ENCODE results near the gene DUSP1. TPM values are rescaled to one million over a fixed set of nuclear protein-coding genes. Genes with fewer than 3 reads are reported as not detected.

The DUSP1 gene
- total RNA-seq, 4 donors from 2014 or later = 811 to 2,389 (median 1,820) TPM

DNA sequence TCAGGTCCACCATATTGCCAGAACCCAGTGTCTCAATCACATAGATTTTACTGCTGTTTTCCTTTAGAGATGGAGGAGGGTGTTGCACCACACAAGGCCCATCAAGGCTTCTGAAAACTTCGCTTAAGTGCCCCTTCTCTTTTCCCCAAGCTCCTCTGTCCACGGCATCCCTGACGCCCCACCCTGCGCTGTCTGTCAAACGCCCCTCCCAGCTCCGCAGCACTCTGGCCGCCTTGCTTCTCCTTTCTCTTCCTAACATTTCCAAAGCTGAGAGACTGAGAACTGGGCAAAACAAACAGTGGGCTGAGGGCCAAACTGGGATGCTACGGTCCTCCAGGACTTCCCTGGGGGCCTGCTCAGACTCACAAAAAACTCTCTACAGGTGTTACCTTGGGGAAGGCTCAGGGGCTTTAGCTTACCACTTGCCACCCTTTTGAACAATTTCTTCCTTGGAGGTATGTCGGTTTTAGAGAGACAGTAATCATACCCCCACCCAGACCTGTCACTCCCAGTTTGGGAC is 34.8 kb upstream of the DUSP1 start:
- WGBS, 2 donors = 87% methylated on average over 9 of the region's 9 CpGs
- intact Hi-C loops (cut with DNase I; ENCODE audit: low total_unique reads) = no loop called here

DNA sequence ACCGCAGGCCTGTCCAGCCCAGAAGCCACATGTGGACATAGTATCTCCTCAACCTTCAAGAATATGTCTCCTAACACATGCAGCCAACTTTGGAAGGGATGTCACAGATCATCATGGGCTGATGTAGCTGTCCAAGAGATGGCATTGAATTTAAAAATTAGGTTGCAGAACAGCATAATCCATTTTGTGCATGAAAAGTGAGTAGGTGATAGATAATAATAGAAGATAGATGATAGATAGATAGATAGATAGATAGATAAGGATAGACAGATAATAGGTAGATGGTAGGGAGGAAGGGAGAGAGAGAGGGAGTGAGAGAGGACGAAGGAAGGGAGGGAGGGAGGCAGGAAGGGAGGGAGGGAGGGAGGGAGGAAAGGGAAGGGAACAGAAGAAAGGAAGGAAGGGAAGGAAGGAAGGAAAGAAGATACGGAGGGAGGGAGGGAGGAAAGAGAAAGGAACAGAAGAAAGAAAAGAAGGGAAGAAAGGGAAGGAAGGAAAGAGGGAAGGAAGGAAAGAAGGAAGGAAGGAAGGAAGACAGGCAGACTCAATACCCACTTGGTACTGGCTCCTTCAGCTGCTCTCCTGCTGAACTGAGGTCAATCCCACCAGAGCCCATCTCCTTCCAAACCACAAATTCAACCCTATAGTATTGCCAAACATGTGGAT is 34.2 kb upstream of the DUSP1 start:
- TF ChIP-seq POLR2A (IDR thresholded peaks at IDR 0.05) = no peak
- TF ChIP-seq, protein P1, sequence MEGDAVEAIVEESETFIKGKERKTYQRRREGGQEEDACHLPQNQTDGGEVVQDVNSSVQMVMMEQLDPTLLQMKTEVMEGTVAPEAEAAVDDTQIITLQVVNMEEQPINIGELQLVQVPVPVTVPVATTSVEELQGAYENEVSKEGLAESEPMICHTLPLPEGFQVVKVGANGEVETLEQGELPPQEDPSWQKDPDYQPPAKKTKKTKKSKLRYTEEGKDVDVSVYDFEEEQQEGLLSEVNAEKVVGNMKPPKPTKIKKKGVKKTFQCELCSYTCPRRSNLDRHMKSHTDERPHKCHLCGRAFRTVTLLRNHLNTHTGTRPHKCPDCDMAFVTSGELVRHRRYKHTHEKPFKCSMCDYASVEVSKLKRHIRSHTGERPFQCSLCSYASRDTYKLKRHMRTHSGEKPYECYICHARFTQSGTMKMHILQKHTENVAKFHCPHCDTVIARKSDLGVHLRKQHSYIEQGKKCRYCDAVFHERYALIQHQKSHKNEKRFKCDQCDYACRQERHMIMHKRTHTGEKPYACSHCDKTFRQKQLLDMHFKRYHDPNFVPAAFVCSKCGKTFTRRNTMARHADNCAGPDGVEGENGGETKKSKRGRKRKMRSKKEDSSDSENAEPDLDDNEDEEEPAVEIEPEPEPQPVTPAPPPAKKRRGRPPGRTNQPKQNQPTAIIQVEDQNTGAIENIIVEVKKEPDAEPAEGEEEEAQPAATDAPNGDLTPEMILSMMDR (IDR thresholded peaks at IDR 0.05) = no peak
- DNase-seq (ENCODE audit: low spot score in 2 of 2) = no peak
- intact Hi-C loops (cut with DNase I; ENCODE audit: low total_unique reads) = no loop called here
- H3K4me3 ChIP-seq (ENCODE audit: low read depth, poor library complexity, severe bottlenecking) = no peak overlapping the region
- 73 to 78% methylated on average over 3 of the region's 3 CpGs for WGBS, 2 donors

More for the DNA sequence above, 34.8 kb upstream of the DUSP1 start:
- peak in 1 of 2 donors; percentile 87 for DNase-seq (ENCODE audit: low spot score in 2 of 2)
- TF ChIP-seq POLR2A (IDR thresholded peaks at IDR 0.05) = no peak
- TF ChIP-seq, protein P1 (IDR thresholded peaks at IDR 0.05) = no peak
- H3K4me3 ChIP-seq (ENCODE audit: low read depth, poor library complexity, severe bottlenecking) = no peak overlapping the region

DNA sequence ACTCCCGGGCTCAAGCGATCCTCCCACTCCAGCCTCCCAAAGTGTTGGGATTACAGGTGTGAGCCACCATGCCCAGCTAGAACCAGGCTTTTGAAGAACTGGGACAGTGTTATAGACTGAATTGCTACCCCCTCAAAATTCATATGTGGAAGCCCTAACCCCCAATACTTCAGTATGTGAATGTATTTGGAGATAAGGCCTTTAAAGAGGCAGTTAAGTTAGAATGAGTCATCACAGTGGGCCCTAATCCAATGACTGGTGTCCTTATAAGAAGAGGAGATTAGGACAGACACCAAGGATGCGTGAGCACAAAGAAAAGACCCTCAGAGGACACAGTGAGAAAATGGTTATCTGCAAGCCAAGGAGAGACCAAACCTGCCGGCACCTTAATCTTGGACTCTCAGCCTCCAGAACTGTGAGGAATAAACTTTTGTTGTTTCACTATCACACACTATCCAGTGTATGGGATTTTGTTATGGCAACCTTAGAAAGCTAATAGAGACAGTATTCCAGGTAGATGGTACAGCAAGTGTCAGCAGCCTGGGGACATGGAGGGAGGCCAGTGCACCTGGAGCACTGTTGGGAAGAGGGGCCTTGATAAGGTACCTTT is 31.7 kb upstream of the DUSP1 start:
- no peak for DNase-seq (ENCODE audit: low spot score in 2 of 2)
- WGBS, 2 donors = 91% methylated on average over 4 of the region's 4 CpGs
- no peak overlapping the region for H3K4me3 ChIP-seq (ENCODE audit: low read depth, poor library complexity, severe bottlenecking)
- TF ChIP-seq, protein P1 (IDR thresholded peaks at IDR 0.05) = no peak
- no peak for TF ChIP-seq POLR2A (IDR thresholded peaks at IDR 0.05)
- intact Hi-C loops (cut with DNase I; ENCODE audit: low total_unique reads) = no loop called here

DNA sequence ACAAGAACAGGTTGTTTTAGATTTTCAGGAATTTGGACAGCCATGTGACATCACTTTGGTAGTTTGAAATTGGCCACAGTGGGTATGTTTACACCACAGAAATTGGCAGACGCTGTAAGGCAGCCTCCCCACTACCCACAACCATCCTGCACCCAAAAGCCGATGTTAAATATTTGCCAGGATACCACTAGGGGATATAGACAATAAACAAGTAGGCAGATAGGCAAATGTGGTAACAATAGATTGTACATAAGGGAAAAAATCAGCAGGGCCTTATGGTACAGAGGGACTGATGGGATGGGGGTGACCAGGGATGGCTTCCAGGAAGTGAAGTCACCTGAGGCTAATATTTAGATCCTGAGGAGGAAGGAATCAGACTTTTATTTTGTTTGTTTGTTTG is 31.1 kb upstream of the DUSP1 start:
- TF ChIP-seq POLR2A (IDR thresholded peaks at IDR 0.05) = no peak
- TF ChIP-seq, protein P1 (IDR thresholded peaks at IDR 0.05) = no peak
- intact Hi-C loops (cut with DNase I; ENCODE audit: low total_unique reads) = no loop called here
- DNase-seq (ENCODE audit: low spot score in 2 of 2) = no peak
- no peak overlapping the region for H3K4me3 ChIP-seq (ENCODE audit: low read depth, poor library complexity, severe bottlenecking)
- WGBS, 2 donors = 93 to 94% methylated on average over 2 of the region's 2 CpGs

DNA sequence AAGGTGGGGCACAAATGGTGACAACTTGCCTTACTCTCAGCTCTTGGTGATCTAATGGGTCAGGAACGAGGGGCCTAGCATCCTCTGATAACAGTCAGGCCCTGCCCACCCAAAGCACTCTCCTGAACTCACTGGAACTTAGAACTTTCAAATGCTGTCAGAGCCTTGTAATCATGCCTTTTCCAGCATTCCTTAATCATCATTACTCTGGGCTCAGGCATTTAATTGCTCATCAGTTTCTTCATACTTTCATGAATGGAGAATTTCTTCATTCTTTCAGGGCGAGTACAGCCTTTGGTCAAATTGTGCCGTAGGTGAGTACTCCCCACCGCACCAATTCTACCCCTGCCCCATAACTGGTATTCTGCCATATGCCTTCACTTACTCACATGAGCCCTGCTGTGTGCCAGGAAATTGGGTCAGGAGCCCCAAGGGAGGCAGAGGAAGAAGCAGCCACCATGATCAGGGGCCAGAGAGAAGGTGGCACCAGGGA is 30.2 kb upstream of the DUSP1 start:
- DNase-seq (ENCODE audit: low spot score in 2 of 2) = peak in 1 of 2 donors; percentile 84
- 55 to 81% methylated on average over 4 of the region's 4 CpGs for WGBS, 2 donors
- intact Hi-C loops (cut with DNase I; ENCODE audit: low total_unique reads) = no loop called here
- no peak for TF ChIP-seq POLR2A (IDR thresholded peaks at IDR 0.05)
- H3K4me3 ChIP-seq (ENCODE audit: low read depth, poor library complexity, severe bottlenecking) = no peak overlapping the region

DNA sequence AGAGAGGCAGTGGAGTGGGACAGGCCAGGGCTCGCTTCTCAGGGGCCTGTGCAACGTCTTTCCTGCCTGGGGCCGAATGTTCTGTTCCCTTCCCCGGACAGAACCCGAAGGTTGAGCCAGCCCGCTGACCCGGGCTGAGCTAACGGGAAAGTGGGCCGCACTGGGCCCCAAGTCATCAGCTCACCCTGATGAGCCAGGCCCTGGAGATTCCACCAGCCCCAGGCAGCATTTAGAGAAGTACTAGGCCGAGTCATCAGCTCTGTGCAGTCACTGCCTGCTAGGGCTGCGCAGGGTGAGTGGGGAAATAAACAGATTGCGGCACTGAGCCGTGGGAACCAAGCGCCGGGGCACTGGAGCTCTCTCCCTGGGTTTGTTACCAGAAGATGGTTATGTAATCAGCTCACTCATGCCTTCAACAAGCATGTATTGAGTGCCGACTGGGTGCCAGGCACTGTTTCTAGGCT is 29.1 kb upstream of the DUSP1 start:
- 74 to 81% methylated on average over 16 of the region's 16 CpGs for WGBS, 2 donors
- DNase-seq (ENCODE audit: low spot score in 2 of 2) = peak in 1 of 2 donors; percentile 93
- TF ChIP-seq, protein P1 (IDR thresholded peaks at IDR 0.05) = no peak
- no peak for TF ChIP-seq POLR2A (IDR thresholded peaks at IDR 0.05)
- intact Hi-C loops (cut with DNase I; ENCODE audit: low total_unique reads) = no loop called here
- H3K4me3 ChIP-seq (ENCODE audit: low read depth, poor library complexity, severe bottlenecking) = no peak overlapping the region
